ENCODE measurements around the gene EMX1. TPM values are rescaled to one million over a fixed set of nuclear protein-coding genes. Genes with fewer than 3 reads are reported as not detected.

Gene EMX1
- total RNA-seq, 1 experiment from 2014 or later, result not detected

DNA sequence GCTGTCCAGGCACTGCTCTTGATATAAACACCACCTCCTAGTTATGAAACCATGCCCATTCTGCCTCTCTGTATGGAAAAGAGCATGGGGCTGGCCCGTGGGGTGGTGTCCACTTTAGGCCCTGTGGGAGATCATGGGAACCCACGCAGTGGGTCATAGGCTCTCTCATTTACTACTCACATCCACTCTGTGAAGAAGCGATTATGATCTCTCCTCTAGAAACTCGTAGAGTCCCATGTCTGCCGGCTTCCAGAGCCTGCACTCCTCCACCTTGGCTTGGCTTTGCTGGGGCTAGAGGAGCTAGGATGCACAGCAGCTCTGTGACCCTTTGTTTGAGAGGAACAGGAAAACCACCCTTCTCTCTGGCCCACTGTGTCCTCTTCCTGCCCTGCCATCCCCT, 15.9 kb downstream of the EMX1 start:
- no TSS peak for BruUV-seq (replicated peaks)
- no peaks in the 10 kb centered on the region for H3K4me1 Mint-ChIP-seq (ENCODE audit: low read depth, unreplicated experiment)
- no peak overlapping the region for H3K27ac Mint-ChIP-seq (ENCODE audit: unreplicated experiment)
- H3K36me3 Mint-ChIP-seq (ENCODE audit: insufficient read depth, unreplicated experiment), result peaks cover 4% of the 10 kb centered on the region
- TF ChIP-seq, protein P1, sequence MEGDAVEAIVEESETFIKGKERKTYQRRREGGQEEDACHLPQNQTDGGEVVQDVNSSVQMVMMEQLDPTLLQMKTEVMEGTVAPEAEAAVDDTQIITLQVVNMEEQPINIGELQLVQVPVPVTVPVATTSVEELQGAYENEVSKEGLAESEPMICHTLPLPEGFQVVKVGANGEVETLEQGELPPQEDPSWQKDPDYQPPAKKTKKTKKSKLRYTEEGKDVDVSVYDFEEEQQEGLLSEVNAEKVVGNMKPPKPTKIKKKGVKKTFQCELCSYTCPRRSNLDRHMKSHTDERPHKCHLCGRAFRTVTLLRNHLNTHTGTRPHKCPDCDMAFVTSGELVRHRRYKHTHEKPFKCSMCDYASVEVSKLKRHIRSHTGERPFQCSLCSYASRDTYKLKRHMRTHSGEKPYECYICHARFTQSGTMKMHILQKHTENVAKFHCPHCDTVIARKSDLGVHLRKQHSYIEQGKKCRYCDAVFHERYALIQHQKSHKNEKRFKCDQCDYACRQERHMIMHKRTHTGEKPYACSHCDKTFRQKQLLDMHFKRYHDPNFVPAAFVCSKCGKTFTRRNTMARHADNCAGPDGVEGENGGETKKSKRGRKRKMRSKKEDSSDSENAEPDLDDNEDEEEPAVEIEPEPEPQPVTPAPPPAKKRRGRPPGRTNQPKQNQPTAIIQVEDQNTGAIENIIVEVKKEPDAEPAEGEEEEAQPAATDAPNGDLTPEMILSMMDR (IDR thresholded peaks at IDR 0.05; ENCODE audit: unreplicated experiment), result no peak
- intact Hi-C loops (cut with micrococcal nuclease; ENCODE audit: unreplicated experiment), result no loop called here
- DNase-seq, result no peak
- CTCF ChIA-PET, result interaction anchor here (0.7 to 1.2 kb wide), 3 partner anchors 40 to 42 kb away, joined by 3 to 5 read pairs (median 3); no protein-coding TSS in a partner anchor
- H3K27me3 Mint-ChIP-seq (ENCODE audit: unreplicated experiment), result peaks cover 32% of the 10 kb centered on the region
- H3K9me3 Mint-ChIP-seq (ENCODE audit: low read depth, unreplicated experiment), result no peaks in the 10 kb centered on the region
- H3K4me3 Mint-ChIP-seq (ENCODE audit: low read depth, unreplicated experiment), result no peak overlapping the region

DNA sequence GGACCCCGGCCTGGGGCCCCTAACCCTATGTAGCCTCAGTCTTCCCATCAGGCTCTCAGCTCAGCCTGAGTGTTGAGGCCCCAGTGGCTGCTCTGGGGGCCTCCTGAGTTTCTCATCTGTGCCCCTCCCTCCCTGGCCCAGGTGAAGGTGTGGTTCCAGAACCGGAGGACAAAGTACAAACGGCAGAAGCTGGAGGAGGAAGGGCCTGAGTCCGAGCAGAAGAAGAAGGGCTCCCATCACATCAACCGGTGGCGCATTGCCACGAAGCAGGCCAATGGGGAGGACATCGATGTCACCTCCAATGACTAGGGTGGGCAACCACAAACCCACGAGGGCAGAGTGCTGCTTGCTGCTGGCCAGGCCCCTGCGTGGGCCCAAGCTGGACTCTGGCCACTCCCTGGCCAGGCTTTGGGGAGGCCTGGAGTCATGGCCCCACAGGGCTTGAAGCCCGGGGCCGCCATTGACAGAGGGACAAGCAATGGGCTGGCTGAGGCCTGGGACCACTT, 16.4 kb downstream of the EMX1 start:
- Mint-ChIP-seq H3K4me3 (ENCODE audit: low read depth, unreplicated experiment) (no peak overlapping the region), H3K9me3 (ENCODE audit: low read depth, unreplicated experiment) (no peaks in the 10 kb centered on the region), H3K4me1 (ENCODE audit: low read depth, unreplicated experiment) (no peaks in the 10 kb centered on the region), H3K36me3 (ENCODE audit: insufficient read depth, unreplicated experiment) (peaks cover 4% of the 10 kb centered on the region), H3K27me3 (ENCODE audit: unreplicated experiment) (peaks cover 37% of the 10 kb centered on the region), H3K27ac (ENCODE audit: unreplicated experiment) (no peak overlapping the region)
- TF ChIP-seq, protein P1 (IDR thresholded peaks at IDR 0.05; ENCODE audit: unreplicated experiment), result no peak
- intact Hi-C loops (cut with micrococcal nuclease; ENCODE audit: unreplicated experiment), result no loop called here
- DNase-seq, result no peak
- CTCF ChIA-PET, result interaction anchor here (0.9 to 2.2 kb wide), 3 partner anchors 40 to 43 kb away, joined by 3 to 19 read pairs (median 5); no protein-coding TSS in a partner anchor
- no TSS peak for BruUV-seq (replicated peaks)

DNA sequence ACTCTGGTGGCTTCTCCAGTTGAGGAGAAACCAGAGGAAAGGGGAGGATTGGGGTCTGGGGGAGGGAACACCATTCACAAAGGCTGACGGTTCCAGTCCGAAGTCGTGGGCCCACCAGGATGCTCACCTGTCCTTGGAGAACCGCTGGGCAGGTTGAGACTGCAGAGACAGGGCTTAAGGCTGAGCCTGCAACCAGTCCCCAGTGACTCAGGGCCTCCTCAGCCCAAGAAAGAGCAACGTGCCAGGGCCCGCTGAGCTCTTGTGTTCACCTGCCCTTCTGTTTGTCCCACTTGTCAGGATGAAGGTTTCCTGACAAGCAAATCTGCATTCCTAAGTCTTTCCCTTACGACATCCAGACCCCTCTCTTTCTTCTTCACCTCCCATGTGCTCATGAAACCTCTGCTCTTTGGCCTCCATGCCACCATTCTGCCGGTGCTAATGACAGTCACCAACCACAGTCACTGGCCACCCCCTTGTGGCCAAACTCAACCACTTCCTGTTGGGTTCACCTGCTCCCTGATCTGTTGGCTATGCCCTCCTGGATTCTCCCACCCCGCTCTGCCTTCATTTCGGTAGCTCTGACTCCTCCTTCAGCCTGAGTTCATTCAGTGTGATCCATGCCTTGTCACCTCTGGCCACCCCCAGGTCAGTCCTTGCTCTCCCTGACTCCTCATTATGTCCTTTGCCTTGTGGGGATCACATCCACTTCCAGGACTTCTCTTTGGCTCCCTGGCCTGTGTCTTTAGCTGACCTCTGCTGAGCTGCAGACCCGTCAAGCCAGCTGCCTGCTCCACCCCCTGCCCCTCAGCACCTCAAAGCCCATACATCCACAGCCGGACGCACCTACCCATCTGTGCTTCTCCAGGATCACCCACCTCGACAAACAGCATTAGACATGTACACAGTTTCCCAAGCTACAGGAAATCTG, 17.6 kb downstream of the EMX1 start:
- Mint-ChIP-seq H3K4me3 (ENCODE audit: low read depth, unreplicated experiment) (no peak overlapping the region), H3K36me3 (ENCODE audit: insufficient read depth, unreplicated experiment) (peaks cover 4% of the 10 kb centered on the region), H3K27ac (ENCODE audit: unreplicated experiment) (no peak overlapping the region), H3K27me3 (ENCODE audit: unreplicated experiment) (peaks cover 39% of the 10 kb centered on the region), H3K9me3 (ENCODE audit: low read depth, unreplicated experiment) (no peaks in the 10 kb centered on the region), H3K4me1 (ENCODE audit: low read depth, unreplicated experiment) (no peaks in the 10 kb centered on the region)
- CTCF ChIA-PET, result interaction anchor here (0.6 to 2.2 kb wide), 3 partner anchors 10 to 132 kb away, joined by 3 to 19 read pairs (median 3); no protein-coding TSS in a partner anchor
- TF ChIP-seq, protein P1 (IDR thresholded peaks at IDR 0.05; ENCODE audit: unreplicated experiment), result peak; percentile 58
- DNase-seq, result peak; percentile 64
- intact Hi-C loops (cut with micrococcal nuclease; ENCODE audit: unreplicated experiment), result loop anchor here (1.0 kb wide), 1 partner anchor 42 kb away; no protein-coding TSS in a partner anchor
- no TSS peak for BruUV-seq (replicated peaks)

DNA sequence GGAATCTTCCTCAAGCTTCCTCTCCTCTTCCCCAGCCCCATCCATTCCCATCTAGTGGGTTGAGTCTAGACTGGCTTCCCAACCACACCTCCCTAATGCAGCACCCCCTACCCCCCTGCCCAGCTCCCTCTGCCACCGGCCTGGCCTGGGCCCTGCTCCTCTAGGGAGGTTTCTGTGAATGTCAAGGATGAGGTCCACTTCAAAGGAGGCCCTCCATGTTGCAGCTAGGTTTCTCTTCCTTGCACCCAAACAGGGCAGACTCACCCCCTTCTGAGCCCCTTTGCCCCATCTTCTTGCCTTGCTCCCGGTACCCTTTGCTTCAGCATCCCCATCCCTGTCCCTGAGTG, 18.3 kb downstream of the EMX1 start:
- H3K27ac Mint-ChIP-seq (ENCODE audit: unreplicated experiment), result no peak overlapping the region
- H3K4me1 Mint-ChIP-seq (ENCODE audit: low read depth, unreplicated experiment), result no peaks in the 10 kb centered on the region
- CTCF ChIA-PET, result interaction anchor here (1.1 to 2.2 kb wide), 2 partner anchors 10 to 42 kb away, joined by 3 to 19 read pairs; no protein-coding TSS in a partner anchor
- peaks cover 4% of the 10 kb centered on the region for H3K36me3 Mint-ChIP-seq (ENCODE audit: insufficient read depth, unreplicated experiment)
- intact Hi-C loops (cut with micrococcal nuclease; ENCODE audit: unreplicated experiment), result loop anchor here (1.0 kb wide), 1 partner anchor 42 kb away; no protein-coding TSS in a partner anchor
- no peak for DNase-seq
- H3K27me3 Mint-ChIP-seq (ENCODE audit: unreplicated experiment), result peaks cover 39% of the 10 kb centered on the region
- TF ChIP-seq, protein P1 (IDR thresholded peaks at IDR 0.05; ENCODE audit: unreplicated experiment), result no peak
- no peak overlapping the region for H3K4me3 Mint-ChIP-seq (ENCODE audit: low read depth, unreplicated experiment)
- no peaks in the 10 kb centered on the region for H3K9me3 Mint-ChIP-seq (ENCODE audit: low read depth, unreplicated experiment)
- no TSS peak for BruUV-seq (replicated peaks)

All from Calu3 (cell line).